ENCODE results near the gene SPEM2. TPM values are rescaled to one million over a fixed set of nuclear protein-coding genes. Genes with fewer than 3 reads are reported as not detected.

The SPEM2 gene
- total and polyA plus RNA-seq, 2 of the 4 experiments (the other 2 are of a cell fraction) = not detected

GRCh38 chr17:7393613-7394451, 31.6 kb upstream of the SPEM2 start:
- ATAC-seq (ENCODE audit: low read depth) (peak; percentile 28), DNase-seq (no peak)
- in situ Hi-C loops (cut with MboI; ENCODE audit: low sequenced_read_pairs) (loop anchor here (5.0 kb wide), 1 partner anchor 37 kb away; the partner anchor contains the start of gene TMEM95), intact Hi-C loops (cut with micrococcal nuclease) (no loop called here), dilution Hi-C loops (cut with HindIII; ENCODE audit: low sequenced_read_pairs, unreplicated experiment) (no loop called here)
- H3K23ac ChIP-seq (ENCODE audit: low read depth, low read length) = peak overlapping the region; percentile 39; the same call in 1 of the 2 replicates
- H3K4me3 ChIP-seq (ENCODE audit: insufficient read depth, low read depth, low read length) = peak overlapping the region; percentile 70
- peak overlapping the region; percentile 5 for H4K5ac ChIP-seq (ENCODE audit: low read depth, low read length)
- H3K4me2 ChIP-seq (ENCODE audit: low read depth, low read length) = peak overlapping the region; percentile 65
- H4K20me1 ChIP-seq (ENCODE audit: insufficient read depth, low read length) = no peaks in the 10 kb centered on the region
- peak overlapping the region; percentile 50 to 89; a peak in 2 of 4 replicates for H4K8ac ChIP-seq (ENCODE audit: low read depth in 2 of 2, low read length in 2 of 2)
- H2BK5ac ChIP-seq (ENCODE audit: low read depth, low read length, poor library complexity, severe bottlenecking) = peak overlapping the region; percentile 52
- peak overlapping the region; percentile 63; the same call in 1 of the 2 replicates for H4K91ac ChIP-seq (ENCODE audit: insufficient read depth, low read depth, low read length)
- CTCF ChIA-PET = no interaction called here
- H3K4ac ChIP-seq (ENCODE audit: low read depth, low read length) = peak overlapping the region; percentile 77
- peaks cover 8% of the 10 kb centered on the region for H3K4me1 ChIP-seq (ENCODE audit: control insufficient read depth, insufficient read depth, low read length)
- peak overlapping the region; percentile 77 for H3K27ac ChIP-seq (ENCODE audit: insufficient read depth, low read length)
- BruUV-seq (replicated peaks) = no TSS peak
- no peak overlapping the region for H2BK120ac ChIP-seq (ENCODE audit: low read depth, low read length)
- H2BK20ac ChIP-seq (ENCODE audit: low read depth, low read length) = no peak overlapping the region
- H3K18ac ChIP-seq (ENCODE audit: low read depth, low read length) = no peak overlapping the region
- peak overlapping the region; percentile 87 for H3K9ac ChIP-seq (ENCODE audit: low read depth, low read length)
- H3K9me1 ChIP-seq (ENCODE audit: insufficient read depth, low read length) = peaks cover 7% of the 10 kb centered on the region; the same call in 1 of the 2 replicates
- peaks cover 14 to 32% of the 10 kb centered on the region in 2 experiments for H3K79me1 ChIP-seq (ENCODE audit: low read depth in 1 of 2, low read length in 2 of 2)
- H3K36me3 ChIP-seq (ENCODE audit: control insufficient read depth, insufficient read depth, low read length) = peaks cover 35% of the 10 kb centered on the region
- H3K14ac ChIP-seq (replicated peaks; ENCODE audit: low read depth, low read length) = peak overlapping the region; percentile 44
- no peak overlapping the region for H2BK15ac ChIP-seq (ENCODE audit: low read depth, low read length)
- no peaks in the 10 kb centered on the region for H3K27me3 ChIP-seq (ENCODE audit: control insufficient read depth, insufficient read depth, low read length)
- POLR2A ChIA-PET (ENCODE audit: unreplicated experiment) = interaction anchor here (0.6 to 1.0 kb wide), 4 partner anchors 9 to 273 kb away, joined by 3 to 6 read pairs (median 4); partner anchors contain the start of gene TMEM256
- peak overlapping the region; percentile 57 for H2AK5ac ChIP-seq (ENCODE audit: low read depth, low read length)
- H3K56ac ChIP-seq (ENCODE audit: extremely low read depth, insufficient read depth, low read length) = peak overlapping the region; percentile 48
- H3K9me3 ChIP-seq (ENCODE audit: control insufficient read depth, insufficient read depth, low read length) = no peaks in the 10 kb centered on the region
- 3% methylated on average over 10 of the region's 48 CpGs; no CpG with 5 or more reads in 1 of the 2 experiments for WGBS, 2 experiments (ENCODE audit: extremely low coverage in 2 of 2, insufficient read length in 1 of 2)
- peak overlapping the region; percentile 86 for H2AK9ac ChIP-seq (replicated peaks; ENCODE audit: low read depth, low read length, poor library complexity)
- peak overlapping the region; percentile 80 for H2AFZ ChIP-seq (replicated peaks; ENCODE audit: low read length, poor library complexity)
- TF ChIP-seq CHD1 (IDR thresholded peaks at IDR 0.05; ENCODE audit: low read depth, low read length) (no peak), POLR2A (IDR thresholded peaks at IDR 0.05; ENCODE audit: low read depth, low read length) (no peak), MXI1 (IDR thresholded peaks at IDR 0.05; ENCODE audit: borderline replicate concordance, low read depth, low read length) (peak; percentile 17; the same call in 1 of the 2 replicates), RCOR1 (IDR thresholded peaks at IDR 0.05; ENCODE audit: insufficient replicate concordance, low read length) (no peak), BHLHE40 (IDR thresholded peaks at IDR 0.05; ENCODE audit: low read depth, low read length) (no peak), CEBPB (IDR thresholded peaks at IDR 0.05; ENCODE audit: low read depth, low read length) (no peak), CTCF (conservative IDR thresholded peaks at IDR 0.05; ENCODE audit: low read depth, low read length) (no peak), MAFK (IDR thresholded peaks at IDR 0.05; ENCODE audit: low read depth, low read length) (no peak), FOS (IDR thresholded peaks at IDR 0.05; ENCODE audit: low read depth, low read length) (no peak), USF2 (IDR thresholded peaks at IDR 0.05; ENCODE audit: low read depth, low read length) (no peak), SMC3 (IDR thresholded peaks at IDR 0.05; ENCODE audit: low read depth, low read length) (no peak), RAD21 (IDR thresholded peaks at IDR 0.05; ENCODE audit: low read length) (peak; percentile 16; the same call in 1 of the 2 replicates), MAZ (IDR thresholded peaks at IDR 0.05; ENCODE audit: borderline replicate concordance, low read depth, low read length) (no peak)
